Measurements from ENCODE around the gene ABCB8. TPM values are rescaled to one million over a fixed set of nuclear protein-coding genes. Genes with fewer than 3 reads are reported as not detected.

The ABCB8 gene
- total and polyA plus RNA-seq, 9 of the 15 experiments (the other 6 are each of a cell fraction or from before 2014, with no cell fraction given): 7.6 to 106 (median 36.3) TPM

- intact Hi-C loops (cut with micrococcal nuclease): loop anchor here (5.0 kb wide), 1 partner anchor 226 kb away; the partner anchor contains the start of gene CHPF2
- H2AFZ ChIP-seq (ENCODE audit: low read depth, low read length): no peak overlapping the region
- peaks cover 2% of the 10 kb centered on the region; the same call in 1 of the 3 replicates for H3K36me3 ChIP-seq (ENCODE audit: control insufficient read depth, insufficient read depth, low read length)
- H4K20me1 ChIP-seq (replicated peaks; ENCODE audit: control insufficient read depth, insufficient read depth, low read length): no peaks in the 10 kb centered on the region
- H3K9ac ChIP-seq (ENCODE audit: insufficient read depth in 1 of 2, low read depth in 2 of 2, low read length in 2 of 2): peak overlapping the region in 1 of 2 experiments; percentile 69; a peak in 2 of 4 replicates
- no peak overlapping the region for H3K4me3 ChIP-seq
- H3K27ac ChIP-seq (ENCODE audit: extremely low read depth, low read depth, low read length): no peak overlapping the region
- FAIRE-seq (no peak), DNase-seq (ENCODE audit: extremely low read depth in 1 of 4, low spot score in 3 of 4) (no peak), ATAC-seq (no peak)
- peaks cover 30% of the 10 kb centered on the region for H3K79me2 ChIP-seq (ENCODE audit: control insufficient read depth, insufficient read depth, low read length)
- H3K4me2 ChIP-seq (ENCODE audit: insufficient read depth, low read length): no peak overlapping the region
- CTCF ChIA-PET (ENCODE audit: low intra/inter-chr PET ratio): interaction anchor here (3.5 kb wide), 1 partner anchor 44 kb away, joined by 15 read pairs; no protein-coding TSS in a partner anchor
- no peaks in the 10 kb centered on the region for H3K9me1 ChIP-seq (ENCODE audit: control insufficient read depth, insufficient read depth, low read length)
- no peaks in the 10 kb centered on the region for H3K9me3 ChIP-seq (replicated peaks; ENCODE audit: control insufficient read depth, insufficient read depth, low read depth, low read length)
- BruUV-seq (replicated peaks): no TSS peak
- POLR2A ChIA-PET: interaction anchor here (0.6 to 8.4 kb wide), 6 partner anchors 8 to 721 kb away, joined by 3 to 146 read pairs (median 6); partner anchors contain the start of genes ABCB8 and ATG9B
- H3K27me3 ChIP-seq (ENCODE audit: control insufficient read depth in 2 of 2, insufficient read depth in 2 of 2, low read length in 2 of 2): no peaks in the 10 kb centered on the region; a peak in 1 of 5 replicates
- peaks cover 41 to 61% of the 10 kb centered on the region in 2 experiments for H3K4me1 ChIP-seq (replicated peaks in 1 of 2; ENCODE audit: control insufficient read depth in 2 of 2, insufficient read depth in 2 of 2, low read length in 2 of 2)
- WGBS (ENCODE audit: insufficient coverage, low coverage, missing lambda C conversion rate): 76% methylated on average over 23 of the region's 23 CpGs
- in situ Hi-C loops (cut with MboI): no loop called here
- no peak for TF ChIP-seq NR1H2 (CRISPR knock-in tag; IDR thresholded peaks at IDR 0.05)
- no peak for TF ChIP-seq HMBOX1 (IDR thresholded peaks at IDR 0.05)
- TF ChIP-seq ZNF280A (IDR thresholded peaks at IDR 0.05; ENCODE audit: low read depth, partially characterized antibody): no peak
- peak; percentile 27; the same call in 1 of the 2 replicates for TF ChIP-seq RBFOX2 (IDR thresholded peaks at IDR 0.05; ENCODE audit: low read depth, low read length)
- no peak for TF ChIP-seq ZNF277 (CRISPR knock-in tag; IDR thresholded peaks at IDR 0.05; ENCODE audit: borderline replicate concordance)
- peak; percentile 27; the same call in 1 of the 2 replicates for TF ChIP-seq USF1 (CRISPR knock-in tag; IDR thresholded peaks at IDR 0.05)
- TF ChIP-seq WHSC1 (IDR thresholded peaks at IDR 0.05; ENCODE audit: low read length): no peak
- no peak for TF ChIP-seq FOXP4 (CRISPR knock-in tag; IDR thresholded peaks at IDR 0.05; ENCODE audit: borderline replicate concordance)
- TF ChIP-seq RAD51 (IDR thresholded peaks at IDR 0.05; ENCODE audit: borderline replicate concordance, low read depth): no peak
- TF ChIP-seq RBM14 (IDR thresholded peaks at IDR 0.05; ENCODE audit: borderline replicate concordance, insufficient read depth, low read depth, low read length): 0 out of 2 replicates have a peak, but pooled peaks have one; percentile 66
These were observed 21.5 kb upstream of the ABCB8 start for GRCh38 chr7:151006590-151007300.

All from K562 (cell line).